AG09309 (cell line): ENCODE measurements around the gene SLC26A2.
A peak's percentile ranks its signal among the peaks of the same experiment; 100 is the strongest.

Experiments
- DNase-seq: peaks from one replicate; pipeline ENCODE4 v3.0.0-alpha.2; 2010; ENCODE audit warnings: low read depth
- H3K4me3 ChIP-seq: 2 replicates; pipeline ENCODE4 v1.5.1; 2011; ENCODE audit warnings: mild to moderate bottlenecking, low read depth, low read length, moderate library complexity; ENCODE audit not compliant: control insufficient read depth
- TF ChIP-seq, protein P1 (sequence below): IDR thresholded peaks from 2 replicates; pipeline ENCODE4 v1.5.1; 2011; ENCODE audit warnings: mild to moderate bottlenecking, low read depth, low read length, inconsistent platforms; ENCODE audit not compliant: insufficient read depth, control insufficient read depth; ENCODE audit errors: missing control alignments

SLC26A2 gene

DNA sequence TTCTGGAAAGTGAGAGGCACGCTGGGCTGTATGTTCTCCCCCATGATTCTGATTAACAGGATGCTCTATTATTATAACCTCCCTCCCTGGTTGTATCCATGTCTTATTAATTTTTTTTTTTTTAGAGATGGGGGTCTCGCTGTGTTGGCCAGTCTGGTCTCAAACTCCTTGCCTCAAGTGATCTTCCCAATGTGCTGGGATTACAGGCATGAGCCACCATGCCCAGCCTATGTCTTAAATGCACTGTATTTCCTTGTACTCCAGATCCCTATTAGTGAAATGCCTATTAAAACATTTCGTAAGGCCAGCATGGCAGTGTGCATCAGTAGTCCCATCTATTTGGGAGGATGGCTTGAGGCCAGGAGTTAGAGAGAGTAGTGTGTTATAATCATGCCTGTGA, 32.9 kb downstream of the SLC26A2 start:
- DNase-seq: no peak
- TF ChIP-seq, protein P1, sequence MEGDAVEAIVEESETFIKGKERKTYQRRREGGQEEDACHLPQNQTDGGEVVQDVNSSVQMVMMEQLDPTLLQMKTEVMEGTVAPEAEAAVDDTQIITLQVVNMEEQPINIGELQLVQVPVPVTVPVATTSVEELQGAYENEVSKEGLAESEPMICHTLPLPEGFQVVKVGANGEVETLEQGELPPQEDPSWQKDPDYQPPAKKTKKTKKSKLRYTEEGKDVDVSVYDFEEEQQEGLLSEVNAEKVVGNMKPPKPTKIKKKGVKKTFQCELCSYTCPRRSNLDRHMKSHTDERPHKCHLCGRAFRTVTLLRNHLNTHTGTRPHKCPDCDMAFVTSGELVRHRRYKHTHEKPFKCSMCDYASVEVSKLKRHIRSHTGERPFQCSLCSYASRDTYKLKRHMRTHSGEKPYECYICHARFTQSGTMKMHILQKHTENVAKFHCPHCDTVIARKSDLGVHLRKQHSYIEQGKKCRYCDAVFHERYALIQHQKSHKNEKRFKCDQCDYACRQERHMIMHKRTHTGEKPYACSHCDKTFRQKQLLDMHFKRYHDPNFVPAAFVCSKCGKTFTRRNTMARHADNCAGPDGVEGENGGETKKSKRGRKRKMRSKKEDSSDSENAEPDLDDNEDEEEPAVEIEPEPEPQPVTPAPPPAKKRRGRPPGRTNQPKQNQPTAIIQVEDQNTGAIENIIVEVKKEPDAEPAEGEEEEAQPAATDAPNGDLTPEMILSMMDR: no peak
- H3K4me3 ChIP-seq: no peak overlapping the region

DNA sequence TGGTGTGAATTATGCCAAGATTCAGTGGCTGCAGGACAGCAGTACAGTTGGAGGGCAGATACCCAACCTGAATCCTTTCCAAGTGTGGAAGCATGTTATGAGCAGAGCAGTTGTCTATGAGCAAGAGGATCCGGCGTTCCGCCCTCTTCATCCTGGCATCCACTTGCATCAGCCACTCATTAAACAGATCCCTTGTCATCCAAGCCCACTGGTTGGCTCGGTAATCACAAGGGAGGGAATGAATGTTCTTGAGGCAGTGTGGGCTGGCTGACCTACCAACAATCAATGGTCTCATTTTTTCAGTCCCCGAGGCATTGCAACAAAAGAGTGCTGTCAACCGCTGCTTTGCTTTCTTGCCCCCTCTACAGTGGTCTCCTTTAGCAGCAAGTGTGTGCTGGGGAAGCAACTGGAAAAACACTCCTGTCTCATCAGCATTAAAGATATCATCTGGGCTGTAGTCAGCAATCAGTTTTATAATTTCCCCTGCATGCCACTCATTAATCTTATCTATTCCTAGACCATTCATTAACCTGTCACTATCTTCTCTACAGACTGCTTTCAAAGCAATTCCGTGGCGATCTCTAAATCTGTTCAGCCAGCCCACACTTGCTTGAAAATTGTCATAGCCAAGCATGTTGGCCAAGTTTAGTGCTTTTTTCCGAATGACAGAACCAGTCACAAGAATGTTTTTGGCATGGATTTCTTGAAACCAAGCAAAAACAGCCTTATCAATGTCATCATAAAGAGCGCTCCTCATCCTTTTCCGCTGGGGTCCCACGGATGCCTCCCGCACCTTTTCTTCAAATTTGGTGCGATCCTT, 35.0 kb downstream of the SLC26A2 start:
- TF ChIP-seq, protein P1: no peak
- H3K4me3 ChIP-seq: no peak overlapping the region
- no peak for DNase-seq

DNA sequence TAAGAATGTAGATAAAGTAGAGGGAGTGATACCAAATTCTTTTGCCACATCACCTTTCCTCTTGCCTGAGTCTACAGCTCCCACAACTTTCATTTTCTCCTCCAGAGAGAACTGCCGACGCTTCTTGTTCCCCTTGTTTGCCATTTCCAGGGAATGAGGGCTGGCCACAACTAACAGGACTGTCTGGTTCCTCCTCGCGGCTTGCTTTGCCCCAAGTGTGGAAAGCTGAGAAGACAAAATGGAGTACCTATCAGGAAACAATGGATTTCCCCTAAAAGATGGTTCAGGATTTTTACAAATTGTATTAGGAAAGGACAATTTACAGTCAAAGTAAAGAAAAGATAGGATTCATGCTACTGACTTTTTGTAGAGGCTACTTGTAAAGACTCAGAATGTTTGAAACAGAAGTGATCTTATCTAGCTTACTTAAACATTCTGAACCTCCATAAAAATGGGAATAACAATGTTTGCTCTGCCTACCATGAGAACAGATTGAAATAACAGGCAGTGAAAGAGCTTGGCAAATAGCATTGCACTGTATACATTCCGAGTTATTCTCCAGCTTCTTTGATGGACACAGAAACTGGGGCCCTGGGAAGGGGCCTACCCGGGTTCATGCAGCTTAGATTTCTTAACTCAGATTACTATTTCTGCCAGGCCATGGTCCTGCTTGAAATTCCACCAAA, 35.8 kb downstream of the SLC26A2 start:
- TF ChIP-seq, protein P1: no peak
- no peak for DNase-seq
- no peak overlapping the region for H3K4me3 ChIP-seq

DNA sequence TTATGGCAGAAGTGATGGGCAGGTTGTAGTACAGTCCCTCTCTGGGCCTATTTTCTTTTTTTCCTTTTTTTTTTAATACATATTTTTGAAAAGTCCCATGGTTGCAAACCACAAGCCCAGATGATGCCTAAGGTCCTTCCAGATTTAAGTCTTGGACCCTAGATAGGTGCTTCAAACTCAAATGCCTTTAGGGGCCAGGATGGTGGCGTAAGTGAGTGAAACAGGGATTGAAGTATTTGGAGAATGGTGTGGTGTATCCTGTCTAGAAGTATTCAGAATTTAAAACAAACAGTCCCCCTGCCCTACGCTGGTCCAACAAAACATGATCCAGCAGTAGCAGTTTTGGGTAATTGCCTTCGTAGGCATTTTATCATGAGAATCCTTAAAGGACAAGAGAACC, 37.7 kb downstream of the SLC26A2 start:
- no peak for DNase-seq
- H3K4me3 ChIP-seq: no peak overlapping the region
- TF ChIP-seq, protein P1: no peak

DNA sequence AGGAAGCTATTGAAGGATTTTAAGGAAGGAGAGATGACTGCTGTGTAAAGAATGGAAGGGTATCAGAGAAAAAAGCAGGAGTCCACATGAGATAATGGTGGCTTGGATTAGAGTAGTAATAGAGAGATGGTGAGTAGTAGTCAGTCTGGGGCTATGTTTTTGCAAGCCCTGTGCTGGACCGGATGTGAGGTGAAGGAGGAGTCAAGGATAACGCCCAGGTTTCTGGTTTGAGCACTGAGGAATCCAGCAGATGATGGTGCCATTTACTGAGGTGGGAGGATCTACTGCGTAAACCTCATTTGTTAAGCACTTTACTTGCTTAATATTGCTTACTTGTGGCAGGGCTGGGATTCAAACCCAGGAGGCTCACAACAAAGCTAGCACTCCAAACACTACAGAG, 38.8 kb downstream of the SLC26A2 start:
- TF ChIP-seq, protein P1: no peak
- peak overlapping the region; percentile 93 for H3K4me3 ChIP-seq
- DNase-seq: no peak

DNA sequence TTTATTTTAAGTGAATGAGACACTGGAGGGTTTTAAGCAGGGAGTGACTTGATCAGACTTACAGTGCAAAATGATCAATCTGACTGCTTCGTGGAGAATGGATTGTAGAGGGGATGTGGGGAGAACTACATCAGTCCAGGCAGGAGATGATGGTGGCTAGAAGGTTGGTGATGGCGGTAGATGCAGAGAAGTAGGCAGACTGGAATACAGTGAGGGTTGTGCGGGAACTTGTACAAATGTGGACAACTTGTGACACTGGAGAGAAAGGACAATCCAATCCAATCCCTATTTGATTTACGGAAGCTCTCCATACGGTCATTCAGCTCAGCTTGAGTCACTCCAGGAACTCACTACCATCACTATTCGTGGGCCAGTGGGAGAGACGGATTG, 39.3 kb downstream of the SLC26A2 start:
- no peak for DNase-seq
- peak overlapping the region; percentile 93 for H3K4me3 ChIP-seq
- TF ChIP-seq, protein P1: no peak
